HAP-1 (cell line): ENCODE measurements around the gene FBXO21.

Experiments
- DNase-seq, 2 experiments: peaks; one replicate each; pipeline ENCODE4 v3.0.0-alpha.2; 2016 to 2020; ENCODE audit warnings: low spot score in 2 of 2
- H3K27me3 ChIP-seq: fragments of 250-450 bp; sonication (Bioruptor Pico); 2 replicates; pipeline ENCODE4 v1.5.1; 2020; ENCODE audit warnings: low read depth, mild to moderate bottlenecking, moderate library complexity
- H3K36me3 ChIP-seq: fragments of 250-450 bp; sonication (Bioruptor Pico); replicated peaks from 2 replicates; pipeline ENCODE4 v1.5.1; 2020; ENCODE audit warnings: mild to moderate bottlenecking
- H3K4me1 ChIP-seq: fragments of 250-450 bp; sonication (Bioruptor Pico); 2 replicates; pipeline ENCODE4 v1.5.1; 2020; ENCODE audit warnings: mild to moderate bottlenecking
- H3K4me3 ChIP-seq: fragments of 250-450 bp; sonication (Bioruptor Pico); 2 replicates; pipeline ENCODE4 v1.5.1; 2020; ENCODE audit warnings: mild to moderate bottlenecking, moderate library complexity
- H3K9me3 ChIP-seq: fragments of 250-450 bp; sonication (Bioruptor Pico); 2 replicates; pipeline ENCODE4 v1.5.1; 2020; ENCODE audit warnings: mild to moderate bottlenecking, moderate library complexity
- in situ Hi-C: fragments of 300-500 bp; cut with MboI; formaldehyde crosslinking; loops from 3 replicates; pipeline ENCODE4 v1.14.3; 2020; ENCODE audit warnings: low sequenced_read_pairs, inconsistent platforms, mixed read lengths

The FBXO21 gene

DNA sequence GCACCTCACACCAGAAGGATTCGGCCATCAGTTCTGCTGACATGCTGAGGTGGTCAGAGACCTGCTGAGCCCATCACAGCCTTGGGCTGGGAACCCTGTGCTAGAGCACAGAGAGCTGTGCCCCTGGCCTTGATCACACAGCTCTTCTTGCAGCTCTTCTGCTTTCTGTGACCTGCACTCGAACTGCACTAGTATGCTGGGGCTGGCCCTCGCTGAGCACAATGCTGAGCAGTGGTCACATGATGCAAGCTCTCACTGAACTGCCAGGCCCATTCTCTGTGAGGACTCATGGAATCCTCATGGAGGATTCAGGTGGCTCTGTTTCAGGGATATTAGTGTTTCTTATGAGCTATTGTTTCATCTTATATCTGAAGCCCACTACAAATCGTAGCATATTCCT is 22.5 kb downstream of the FBXO21 start:
- in situ Hi-C loops: no loop called here
- H3K4me3 ChIP-seq: no peak overlapping the region

DNA sequence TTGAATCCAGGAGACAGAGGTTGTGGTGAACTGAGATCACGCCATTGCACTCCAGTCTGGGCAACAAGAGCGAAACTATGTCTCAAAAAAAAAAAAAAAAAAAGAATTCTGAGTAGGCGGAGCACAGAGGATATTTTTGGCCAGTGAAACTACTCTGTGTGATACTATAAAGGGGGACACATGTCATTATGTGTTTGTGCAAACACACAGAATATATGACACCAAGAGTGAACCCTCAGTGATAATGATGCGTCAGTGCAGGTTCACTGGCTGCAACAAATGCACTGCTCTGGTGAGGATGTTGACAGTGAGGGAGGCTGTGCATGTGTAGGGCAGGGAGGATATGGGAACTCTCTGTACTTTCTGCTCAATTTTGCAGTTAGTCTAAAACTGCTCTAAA is 24.2 kb downstream of the FBXO21 start:
- no peak for DNase-seq
- no peaks in the 10 kb centered on the region for H3K27me3 ChIP-seq
- in situ Hi-C loops: no loop called here
- no peaks in the 10 kb centered on the region for H3K4me1 ChIP-seq
- no peak overlapping the region for H3K4me3 ChIP-seq
- no peaks in the 10 kb centered on the region for H3K9me3 ChIP-seq
- peaks cover 84% of the 10 kb centered on the region for H3K36me3 ChIP-seq

More for the DNA sequence above, 22.5 kb downstream of the FBXO21 start:
- DNase-seq: no peak
- peaks cover 79% of the 10 kb centered on the region for H3K36me3 ChIP-seq
- no peaks in the 10 kb centered on the region for H3K27me3 ChIP-seq
- no peaks in the 10 kb centered on the region for H3K4me1 ChIP-seq
- no peaks in the 10 kb centered on the region for H3K9me3 ChIP-seq

DNA sequence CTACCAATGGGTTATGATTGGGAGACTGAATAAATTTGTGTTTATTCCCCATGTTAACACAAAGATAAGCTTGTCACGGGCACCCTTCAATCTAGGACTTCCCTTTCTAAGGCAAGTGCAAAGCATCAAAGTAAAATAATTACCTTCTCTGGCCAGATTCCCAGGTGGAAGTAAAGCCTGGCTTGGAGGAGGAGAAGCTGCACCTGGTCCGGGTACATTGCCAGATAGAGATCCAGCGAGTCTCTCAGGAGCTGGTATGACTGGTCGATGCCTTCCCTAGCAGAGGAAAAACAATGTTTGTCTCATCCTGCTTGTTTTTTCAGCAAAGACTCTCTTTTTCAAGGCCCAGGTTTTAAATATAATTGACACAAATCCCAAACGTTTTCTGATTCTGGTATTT is 24.9 kb downstream of the FBXO21 start:
- H3K27me3 ChIP-seq: no peaks in the 10 kb centered on the region
- no peak for DNase-seq
- H3K9me3 ChIP-seq: no peaks in the 10 kb centered on the region
- in situ Hi-C loops: no loop called here
- peaks cover 83% of the 10 kb centered on the region for H3K36me3 ChIP-seq
- no peak overlapping the region for H3K4me3 ChIP-seq
- no peaks in the 10 kb centered on the region for H3K4me1 ChIP-seq

DNA sequence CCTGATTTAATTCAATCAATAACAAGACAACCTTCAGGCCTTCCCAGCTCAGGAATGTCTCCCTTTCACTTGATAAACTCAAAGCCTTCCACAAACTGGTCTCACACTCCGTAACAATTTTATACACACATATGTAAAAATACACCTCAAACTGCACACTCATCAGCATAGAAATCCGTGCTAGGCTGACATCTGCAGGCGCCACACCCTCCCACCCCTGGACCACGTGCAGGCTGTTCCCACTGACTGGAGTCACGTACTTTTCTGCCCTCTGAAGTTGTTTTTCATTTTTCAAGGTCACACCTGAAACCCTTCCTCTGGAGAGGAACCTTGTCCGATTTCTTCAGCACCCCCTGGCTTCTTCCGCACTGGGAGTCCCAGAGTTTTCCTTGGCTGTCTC is 27.6 kb downstream of the FBXO21 start:
- Histone ChIP-seq H3K9me3 (no peaks in the 10 kb centered on the region), H3K36me3 (peaks cover 90% of the 10 kb centered on the region), H3K27me3 (no peaks in the 10 kb centered on the region), H3K4me1 (no peaks in the 10 kb centered on the region), H3K4me3 (no peak overlapping the region)
- in situ Hi-C loops: no loop called here
- DNase-seq: no peak

DNA sequence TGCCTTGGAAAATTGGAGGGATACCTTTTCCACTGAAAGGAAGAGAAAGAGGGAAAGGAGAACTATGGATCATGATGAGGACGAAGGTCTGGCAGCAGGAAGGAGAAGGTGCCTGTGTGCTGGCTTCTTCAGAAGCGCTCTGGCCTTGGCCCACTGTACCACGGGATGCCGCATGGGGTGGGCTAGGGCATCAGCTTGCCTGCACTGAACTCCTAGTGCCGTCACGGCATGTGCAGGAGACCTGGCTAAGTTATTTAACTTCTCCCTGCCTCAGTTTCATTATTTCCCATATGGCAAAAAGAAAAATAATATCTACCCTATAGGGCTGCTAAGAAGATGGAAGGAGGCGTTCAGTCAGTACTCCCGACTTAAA is 28.1 kb downstream of the FBXO21 start:
- H3K36me3 ChIP-seq: peaks cover 92% of the 10 kb centered on the region
- DNase-seq: no peak
- H3K4me1 ChIP-seq: no peaks in the 10 kb centered on the region
- in situ Hi-C loops: no loop called here
- H3K4me3 ChIP-seq: no peak overlapping the region
- no peaks in the 10 kb centered on the region for H3K9me3 ChIP-seq
- H3K27me3 ChIP-seq: no peaks in the 10 kb centered on the region

DNA sequence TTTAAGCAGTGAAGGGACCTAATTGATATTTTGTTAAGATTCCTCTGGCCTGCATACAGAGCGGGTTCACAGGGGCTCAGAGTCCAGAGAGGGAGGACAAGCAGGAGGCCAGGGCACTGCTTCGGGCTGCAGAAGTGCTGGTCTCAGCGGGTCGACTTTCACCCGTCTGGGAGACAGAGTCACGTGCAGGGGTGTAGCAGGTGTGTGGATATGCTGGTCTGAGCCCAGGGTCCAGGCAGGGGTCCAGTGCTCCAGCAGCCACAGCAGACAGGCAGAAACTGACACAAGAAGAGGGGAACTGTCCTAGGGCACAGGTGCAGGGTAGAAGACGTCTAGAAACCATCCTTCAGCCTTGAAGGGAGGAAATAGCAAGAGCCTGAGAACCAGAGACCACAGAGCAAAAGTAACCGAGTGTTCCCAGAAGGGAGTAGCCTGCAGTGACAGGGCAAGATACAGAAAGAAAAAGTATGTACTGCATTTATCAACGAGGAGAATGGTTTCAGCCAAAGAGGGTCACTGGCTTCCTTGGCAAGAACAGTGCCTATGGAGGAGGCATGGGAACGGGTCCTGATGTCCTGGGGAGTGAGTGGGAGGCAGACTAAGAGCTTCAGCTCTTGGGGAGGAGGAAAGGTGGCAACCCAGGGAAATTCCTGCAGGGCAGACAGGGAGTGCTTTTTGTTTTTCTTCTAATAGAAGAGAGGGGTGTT is 28.7 kb downstream of the FBXO21 start:
- H3K36me3 ChIP-seq: peaks cover 89% of the 10 kb centered on the region
- H3K27me3 ChIP-seq: no peaks in the 10 kb centered on the region
- no peak for DNase-seq
- in situ Hi-C loops: no loop called here
- no peak overlapping the region for H3K4me3 ChIP-seq
- no peaks in the 10 kb centered on the region for H3K9me3 ChIP-seq
- no peaks in the 10 kb centered on the region for H3K4me1 ChIP-seq

DNA sequence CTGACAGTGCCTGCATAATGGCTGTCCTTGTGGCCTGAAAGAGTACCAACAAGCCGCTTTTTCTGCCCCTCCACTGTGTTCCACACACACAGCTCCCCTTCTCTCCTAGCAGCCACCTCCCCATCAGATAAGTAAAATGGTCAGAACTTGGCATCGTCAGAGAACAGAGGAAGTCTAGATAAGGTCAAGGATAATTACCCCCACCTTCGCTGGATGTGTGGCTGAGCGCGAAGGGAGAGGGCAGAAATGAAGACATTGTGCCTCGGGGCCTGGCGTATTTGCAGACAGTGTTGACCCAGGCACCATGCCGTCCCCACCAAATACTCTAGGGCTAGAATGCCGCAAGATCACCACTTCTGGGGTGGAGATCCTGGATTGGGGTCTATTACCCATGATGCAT is 30.6 kb downstream of the FBXO21 start:
- Histone ChIP-seq H3K9me3 (no peaks in the 10 kb centered on the region), H3K27me3 (no peaks in the 10 kb centered on the region), H3K4me1 (no peaks in the 10 kb centered on the region), H3K4me3 (no peak overlapping the region), H3K36me3 (peaks cover 92% of the 10 kb centered on the region)
- DNase-seq: no peak
- in situ Hi-C loops: no loop called here

DNA sequence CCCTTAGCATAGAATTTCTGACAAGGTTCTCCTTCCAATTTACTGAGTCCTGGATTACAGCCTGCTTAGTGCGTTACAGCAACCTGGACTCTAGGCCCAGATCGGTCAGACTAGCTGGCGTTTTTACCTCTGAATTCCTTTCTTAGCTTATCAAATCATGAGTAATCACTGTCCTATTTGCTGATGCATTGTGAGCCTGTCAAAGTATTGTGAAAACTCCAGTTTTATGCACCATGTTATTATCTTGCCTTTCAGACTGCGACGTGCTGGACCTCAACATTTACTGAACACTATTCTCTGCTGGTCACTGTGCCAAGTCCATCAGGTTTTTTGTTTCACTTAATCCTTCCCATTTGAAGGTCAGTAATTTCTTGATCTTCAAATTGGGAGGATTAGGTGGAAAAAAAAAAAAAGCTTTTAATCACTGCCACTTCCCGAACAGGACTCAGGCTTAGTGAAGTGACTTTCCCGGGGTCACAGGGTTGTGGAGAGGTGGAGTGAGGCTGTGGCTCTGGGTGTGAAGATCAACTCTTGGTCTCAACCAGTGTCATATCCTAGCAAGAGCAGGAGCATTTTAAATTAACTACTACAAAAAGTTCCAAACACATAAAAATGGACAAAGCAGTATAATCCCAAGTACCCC is 31.2 kb downstream of the FBXO21 start:
- Histone ChIP-seq H3K4me3 (no peak overlapping the region), H3K9me3 (no peaks in the 10 kb centered on the region), H3K4me1 (no peaks in the 10 kb centered on the region), H3K27me3 (no peaks in the 10 kb centered on the region), H3K36me3 (peaks cover 93% of the 10 kb centered on the region)
- DNase-seq: no peak
- in situ Hi-C loops: no loop called here

DNA sequence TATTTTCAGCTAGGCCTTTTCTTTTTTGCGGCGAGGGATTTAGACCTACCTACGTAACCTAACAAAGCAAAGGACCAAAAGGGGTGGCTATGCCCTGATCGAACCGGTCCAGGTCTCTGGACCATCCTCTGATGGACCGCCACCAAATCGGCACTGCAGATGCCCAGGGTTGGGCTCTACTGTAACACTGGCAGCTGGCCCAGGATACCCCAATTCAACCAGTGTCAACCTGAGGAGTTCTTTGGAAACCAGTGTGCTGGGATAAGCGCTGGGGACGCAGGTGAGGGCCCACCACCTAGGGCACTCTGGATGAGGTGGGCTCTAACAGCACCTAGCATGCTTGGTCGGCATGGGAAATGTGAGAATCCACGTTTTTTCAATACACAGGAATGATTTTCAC is 32.2 kb downstream of the FBXO21 start:
- Histone ChIP-seq H3K4me1 (no peaks in the 10 kb centered on the region), H3K36me3 (peaks cover 95% of the 10 kb centered on the region)
- in situ Hi-C loops: no loop called here

DNA sequence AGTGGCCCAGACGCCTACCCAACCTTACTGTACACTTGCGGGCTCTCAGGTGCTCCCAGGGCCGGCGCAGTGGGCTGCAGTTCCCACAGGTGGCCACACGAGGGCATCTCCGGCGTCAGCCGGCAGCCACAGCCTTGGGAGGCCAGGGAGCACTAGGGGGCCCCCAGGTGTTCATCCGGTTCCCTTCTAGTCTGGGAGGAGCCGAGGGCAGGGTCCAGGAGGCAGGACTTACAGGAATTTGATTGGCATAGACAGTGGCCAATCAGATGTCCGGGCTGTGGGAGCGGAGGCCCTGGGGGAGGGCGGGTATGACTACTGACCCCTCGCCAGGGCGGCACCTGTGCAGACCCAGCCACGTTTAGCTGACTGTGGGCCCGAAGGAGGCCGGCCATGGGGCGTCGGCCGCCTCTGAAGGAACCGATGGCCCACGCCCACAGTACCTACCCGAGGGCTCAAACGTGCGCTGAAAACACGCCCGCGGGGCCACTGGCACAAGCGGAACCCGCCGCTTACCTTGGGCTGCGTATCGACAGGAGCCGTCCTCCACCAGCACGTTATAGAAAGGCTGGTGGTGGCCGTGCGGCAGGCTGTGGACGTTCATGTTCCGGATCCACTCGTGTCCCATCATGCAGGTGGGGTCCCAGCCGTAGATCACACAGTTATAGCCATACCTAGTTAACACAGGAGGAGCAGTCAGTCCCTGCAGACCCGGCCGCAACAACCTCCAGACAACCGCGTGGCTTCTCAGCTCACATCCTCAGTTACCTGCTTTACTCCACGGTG is 34.8 kb downstream of the FBXO21 start:
- H3K9me3 ChIP-seq: no peaks in the 10 kb centered on the region
- no peak overlapping the region for H3K4me3 ChIP-seq
- H3K27me3 ChIP-seq: no peaks in the 10 kb centered on the region
- DNase-seq: peak; percentile 78 to 93
- peaks cover 73% of the 10 kb centered on the region for H3K36me3 ChIP-seq
- in situ Hi-C loops: no loop called here
- H3K4me1 ChIP-seq: peaks cover 11% of the 10 kb centered on the region

More for the DNA sequence above, 32.2 kb downstream of the FBXO21 start:
- Histone ChIP-seq H3K4me3 (no peak overlapping the region), H3K9me3 (no peaks in the 10 kb centered on the region), H3K27me3 (no peaks in the 10 kb centered on the region)
- DNase-seq: no peak

DNA sequence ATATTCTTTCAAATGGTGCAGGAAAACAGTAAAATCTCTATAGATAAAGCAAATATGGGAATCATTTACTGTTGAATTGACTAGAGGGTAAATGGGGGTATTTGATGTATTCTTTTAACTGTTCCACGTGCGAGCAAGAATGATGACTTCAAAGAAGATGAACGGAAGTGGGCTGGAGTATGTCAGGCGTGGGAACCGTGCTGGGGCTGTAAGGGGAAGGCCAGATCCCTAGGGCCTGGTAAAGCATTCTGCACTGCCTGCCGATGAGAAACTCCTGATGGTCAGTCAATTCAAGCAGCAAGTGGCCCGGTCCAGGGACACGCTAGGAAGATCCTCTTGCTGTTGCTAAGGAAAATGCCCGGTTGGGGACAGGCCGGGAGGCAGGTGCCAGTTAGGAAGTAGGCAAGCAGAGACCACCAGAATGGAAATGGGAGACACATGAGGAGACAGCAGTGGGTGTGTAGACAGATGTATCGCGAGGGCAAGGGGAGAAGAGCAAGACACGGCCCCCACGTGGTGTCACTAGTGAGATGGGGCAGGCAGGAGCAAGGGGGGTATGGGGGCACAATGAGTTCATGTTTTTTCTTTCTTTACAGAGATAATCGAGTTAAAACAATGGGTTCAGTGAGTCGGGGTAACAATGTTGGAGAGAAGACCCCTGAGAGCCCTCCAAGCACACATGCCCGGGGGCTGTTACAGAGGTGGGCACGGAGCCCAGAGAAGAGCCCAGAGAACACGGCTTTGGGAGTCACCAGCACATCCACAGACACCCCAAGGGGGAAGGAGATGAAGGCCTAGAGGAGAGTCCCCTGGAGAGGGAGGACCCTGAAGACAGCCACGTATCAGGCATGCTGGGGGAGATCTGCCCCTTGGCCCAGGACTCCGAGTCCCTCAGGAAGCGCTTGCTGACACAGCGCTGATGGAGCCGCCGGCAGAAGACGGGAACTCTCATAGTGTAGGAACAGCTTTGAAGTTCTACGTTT is 37.2 kb downstream of the FBXO21 start:
- Histone ChIP-seq H3K27me3 (no peaks in the 10 kb centered on the region), H3K36me3 (peaks cover 60% of the 10 kb centered on the region), H3K9me3 (no peaks in the 10 kb centered on the region), H3K4me1 (peaks cover 15% of the 10 kb centered on the region), H3K4me3 (no peak overlapping the region)
- no peak for DNase-seq
- in situ Hi-C loops: no loop called here

DNA sequence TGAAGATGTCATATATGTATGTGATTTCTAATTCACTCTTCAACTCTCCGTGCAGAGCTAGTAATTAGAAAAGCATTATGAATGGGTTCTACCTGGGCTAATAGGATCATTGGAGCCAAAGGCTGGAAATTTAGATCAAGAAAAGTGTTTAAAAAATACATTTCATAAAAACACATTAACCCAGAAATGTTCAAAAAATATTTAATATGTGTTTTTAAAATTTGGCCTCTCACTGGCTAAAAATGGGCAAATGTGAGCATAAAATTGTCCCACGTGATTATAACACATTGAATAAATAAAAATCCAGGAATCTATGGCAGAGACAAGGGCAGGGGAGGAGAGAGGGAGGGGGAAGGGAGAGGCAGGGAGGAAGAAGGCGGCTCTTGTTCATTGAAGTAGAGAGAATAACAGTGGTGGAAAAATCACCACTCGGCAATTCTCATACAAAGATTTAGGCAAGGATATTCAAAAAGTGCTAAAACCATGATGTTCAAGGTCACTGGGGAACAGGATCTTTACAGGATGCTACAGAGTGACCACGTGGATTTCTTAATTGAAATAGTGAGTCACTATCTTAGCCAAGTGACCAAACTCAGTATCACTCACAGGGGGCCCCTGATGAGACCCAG is 38.8 kb downstream of the FBXO21 start:
- Histone ChIP-seq H3K4me1 (peaks cover 15% of the 10 kb centered on the region), H3K9me3 (no peaks in the 10 kb centered on the region), H3K27me3 (no peaks in the 10 kb centered on the region), H3K36me3 (peaks cover 47% of the 10 kb centered on the region), H3K4me3 (no peak overlapping the region)
- no peak for DNase-seq
- in situ Hi-C loops: no loop called here

DNA sequence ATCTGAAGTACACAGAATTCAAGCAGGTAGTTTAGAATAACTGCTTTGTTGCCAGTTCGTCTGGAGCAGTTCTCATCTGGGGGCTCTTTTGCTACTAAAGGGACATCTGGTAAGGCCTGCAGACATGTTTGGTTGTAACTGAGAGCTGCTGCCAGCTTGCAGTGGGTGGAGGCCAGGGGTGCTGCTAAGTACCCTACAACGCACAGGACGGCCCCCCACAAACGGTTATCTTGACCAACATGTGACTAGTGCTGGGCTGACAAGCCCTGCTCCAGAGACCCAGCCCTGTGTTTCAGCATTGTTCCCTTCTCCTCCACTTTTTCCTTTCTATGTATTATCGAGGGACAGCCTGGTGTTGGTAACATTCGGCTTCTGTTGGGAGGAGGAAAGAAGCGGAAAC is 40.8 kb downstream of the FBXO21 start:
- Histone ChIP-seq H3K4me1 (peaks cover 15% of the 10 kb centered on the region), H3K36me3 (peaks cover 26% of the 10 kb centered on the region), H3K9me3 (no peaks in the 10 kb centered on the region), H3K4me3 (no peak overlapping the region), H3K27me3 (no peaks in the 10 kb centered on the region)
- in situ Hi-C loops: no loop called here
- DNase-seq: no peak
